ACC112 (cell line): ENCODE measurements around the gene ZFP1.
A peak's percentile ranks its signal among the peaks of the same experiment; 100 is the strongest.

Experiments
- H2AFZ ChIP-seq: fragments of 200-600 bp; sonication (generic); one replicate; pipeline ENCODE4 v1.6.0; 2017; ENCODE audit warnings: antibody characterized with exemption, low read length; ENCODE audit not compliant: unreplicated experiment
- H3K27ac ChIP-seq: fragments of 200-600 bp; sonication (generic); 2 replicates; pipeline ENCODE4 v1.5.1; 2014; ENCODE audit warnings: low read depth, mild to moderate bottlenecking, antibody characterized with exemption, low read length, moderate library complexity
- H3K27me3 ChIP-seq: fragments of 200-600 bp; sonication (generic); 2 replicates; pipeline ENCODE4 v1.6.1; 2014; ENCODE audit warnings: mild to moderate bottlenecking, antibody characterized with exemption, low read length, moderate library complexity, mixed read lengths; ENCODE audit not compliant: insufficient read depth
- H3K36me3 ChIP-seq: fragments of 200-600 bp; sonication (generic); 2 replicates; pipeline ENCODE4 v1.6.1; 2016; ENCODE audit warnings: mild to moderate bottlenecking, antibody characterized with exemption, low read length, moderate library complexity, mixed read lengths; ENCODE audit not compliant: insufficient read depth
- H3K4me1 ChIP-seq: fragments of 200-600 bp; sonication (generic); one replicate; pipeline ENCODE4 v1.6.1; 2016; ENCODE audit warnings: low read length, mixed read lengths; ENCODE audit not compliant: insufficient read depth, unreplicated experiment, control insufficient read depth
- H3K4me3 ChIP-seq: fragments of 200-600 bp; sonication (generic); 2 replicates; pipeline ENCODE4 v1.5.1; 2014; ENCODE audit warnings: mild to moderate bottlenecking, low read depth, low read length
- H3K79me2 ChIP-seq: fragments of 200-600 bp; sonication (generic); one replicate; pipeline ENCODE4 v1.6.0; 2016; ENCODE audit warnings: low read length; ENCODE audit not compliant: control insufficient read depth, unreplicated experiment, insufficient read depth

ZFP1 gene

DNA sequence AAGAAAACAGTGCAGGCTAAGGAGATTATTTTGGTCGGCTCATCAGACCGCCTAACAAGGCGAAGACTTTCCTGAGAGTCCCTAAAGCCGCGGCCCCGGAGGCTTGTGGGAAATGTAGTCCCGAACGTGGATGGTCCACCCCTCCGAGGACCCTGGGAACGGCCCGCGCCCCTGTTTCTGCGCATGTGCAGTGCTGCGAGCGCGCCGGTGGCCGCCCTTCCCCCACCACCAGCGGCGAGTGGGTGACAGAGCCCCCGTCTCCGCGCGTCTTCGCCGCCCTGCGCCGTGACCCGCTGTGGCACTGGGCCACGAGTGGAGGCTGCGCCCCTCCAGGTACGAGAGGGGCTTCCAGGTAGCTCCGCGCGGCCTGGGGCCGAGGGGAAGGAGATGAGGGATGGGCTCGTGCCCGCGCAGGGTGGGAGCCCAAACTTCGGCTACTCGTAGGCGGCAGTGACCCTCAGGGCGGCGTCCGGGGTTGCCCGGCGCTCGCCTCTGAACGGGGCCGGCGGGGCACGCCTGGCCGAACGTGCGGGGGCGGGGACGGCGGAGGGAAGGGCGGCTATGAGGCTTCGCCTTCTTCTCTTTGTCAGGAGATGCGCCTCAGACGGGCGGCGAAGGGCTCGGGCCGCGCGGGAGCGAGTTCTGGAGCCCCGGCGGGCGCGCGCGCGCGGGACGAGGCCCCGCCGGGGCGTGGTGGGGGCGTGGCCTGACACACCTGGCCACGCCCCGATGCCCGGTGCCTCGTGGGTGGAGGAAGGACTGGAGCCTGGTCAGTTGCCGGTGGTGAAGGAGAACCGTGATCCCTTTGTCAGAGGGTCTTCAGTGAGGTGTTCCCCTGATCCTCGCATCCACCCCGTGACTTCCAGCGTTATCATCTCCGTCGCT lies at the start of gene ZFP1:
Gene ZFP1, plus strand, starts transcription at position 214 of the 885 bp plus-strand sequence. CDS start 4,428 bp downstream, outside the sequence.
- Histone ChIP-seq H3K36me3 (peaks cover 21% of the 10 kb centered on the region), H2AFZ (peak within 1 kb of the TSS; percentile 88)

DNA sequence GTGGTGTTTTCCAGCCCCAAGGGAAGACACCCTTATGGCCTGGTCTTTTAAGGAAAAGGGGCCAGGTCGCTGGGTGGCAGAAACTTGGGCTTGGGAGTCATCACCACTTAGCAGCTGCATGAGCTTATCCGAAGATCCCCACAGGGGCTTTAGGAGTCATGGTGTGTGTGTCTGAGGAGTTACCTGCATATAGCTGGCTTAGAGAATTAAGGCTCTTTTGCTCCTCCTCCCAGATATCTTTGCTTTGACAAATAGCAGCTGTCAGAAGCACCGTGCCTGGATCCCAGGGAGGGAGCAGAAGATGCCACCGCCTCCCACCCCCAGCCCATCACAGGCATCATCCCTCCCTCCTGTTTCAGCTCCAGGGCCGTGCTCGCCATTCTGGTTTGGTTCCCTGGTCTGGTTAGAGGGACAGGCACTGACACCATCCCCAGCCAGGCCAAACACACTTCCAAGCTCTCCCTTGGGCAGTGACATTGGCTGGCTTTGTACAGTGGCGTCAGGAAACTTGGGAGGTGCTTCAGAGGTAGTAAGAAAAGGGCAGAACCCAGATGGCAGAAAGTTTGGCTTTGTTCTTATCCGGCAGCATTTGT lies 49.2 kb upstream of the ZFP1 start:
- Histone ChIP-seq H3K36me3 (no peaks in the 10 kb centered on the region; the same call in 1 of the 2 replicates), H3K4me3 (no peak overlapping the region), H3K79me2 (no peaks in the 10 kb centered on the region), H3K27me3 (no peaks in the 10 kb centered on the region), H2AFZ (no peak overlapping the region), H3K4me1 (peaks cover 11% of the 10 kb centered on the region), H3K27ac (no peak overlapping the region)

More for the DNA sequence above, at the start of gene ZFP1:
- H3K79me2 ChIP-seq, result peaks cover 8% of the 10 kb centered on the region
- no peaks in the 10 kb centered on the region for H3K4me1 ChIP-seq
- H3K4me3 ChIP-seq, result peak within 1 kb of the TSS; percentile 91
- no peaks in the 10 kb centered on the region for H3K27me3 ChIP-seq
- H3K27ac ChIP-seq, result peak within 1 kb of the TSS; percentile 78

DNA sequence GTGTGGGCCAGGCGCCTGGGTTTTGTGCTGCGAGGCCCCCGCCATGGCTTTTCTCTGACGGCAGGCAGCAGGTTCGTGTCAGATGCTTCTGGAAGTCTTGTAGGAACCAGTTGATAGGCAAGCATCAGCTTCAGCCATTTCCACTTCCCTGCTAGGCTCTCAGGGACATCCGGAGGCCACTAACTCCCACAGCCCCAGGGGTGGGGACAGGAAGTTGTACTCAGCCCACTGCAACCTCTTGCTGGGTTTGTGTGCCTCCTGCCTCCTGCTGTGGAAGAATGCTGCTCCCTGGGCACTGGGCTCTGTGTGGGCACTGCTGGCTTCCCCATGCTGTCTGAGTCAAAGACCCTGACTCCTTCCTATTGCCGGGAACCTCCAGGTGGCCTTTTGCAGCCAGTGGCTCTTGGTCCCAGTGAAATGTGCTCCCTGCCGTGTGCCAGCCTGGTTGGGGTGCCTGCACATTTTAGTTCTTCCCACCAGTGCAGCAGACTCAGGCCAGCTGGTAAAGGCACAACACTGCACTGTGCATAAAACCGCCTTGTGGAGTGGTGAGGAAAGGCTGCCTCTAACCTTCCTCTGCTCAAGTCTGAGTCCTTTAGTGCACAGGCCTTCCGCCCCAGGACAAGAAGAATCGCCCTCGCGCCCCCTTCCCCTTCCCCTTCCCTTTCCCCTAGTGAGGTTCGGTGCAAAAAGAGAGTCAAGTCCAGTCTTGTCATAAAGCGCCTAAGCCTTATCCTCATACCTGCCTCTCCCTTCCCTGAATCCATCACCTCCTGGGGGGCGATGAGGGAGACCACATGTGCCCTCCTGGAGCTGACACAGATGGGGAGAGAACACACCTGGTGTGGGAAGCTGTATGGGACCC lies 48.4 kb upstream of the ZFP1 start:
- Histone ChIP-seq H3K36me3 (peaks cover 3% of the 10 kb centered on the region), H3K79me2 (no peaks in the 10 kb centered on the region), H2AFZ (no peak overlapping the region), H3K27ac (no peak overlapping the region), H3K4me1 (peaks cover 11% of the 10 kb centered on the region), H3K27me3 (no peaks in the 10 kb centered on the region), H3K4me3 (no peak overlapping the region)

DNA sequence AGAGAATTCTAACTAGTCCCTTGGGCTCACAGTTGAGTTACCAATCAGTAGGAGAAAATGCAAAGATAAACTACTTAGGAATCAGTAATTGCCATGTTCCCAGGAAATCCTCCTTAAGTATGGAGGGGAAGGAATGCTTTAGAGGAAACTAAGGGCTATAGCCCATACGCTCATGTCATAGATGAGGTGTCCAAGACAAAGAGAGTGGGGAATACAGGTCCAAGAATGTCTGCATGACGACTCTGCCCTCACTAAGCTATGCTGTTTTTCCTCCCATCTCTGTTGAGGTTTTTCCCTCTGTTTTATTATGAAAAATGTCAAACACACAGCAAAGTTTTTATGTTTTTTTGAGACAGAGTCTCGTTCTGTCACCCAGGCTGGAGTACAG lies 47.7 kb upstream of the ZFP1 start:
- Histone ChIP-seq H3K36me3 (peaks cover 3% of the 10 kb centered on the region), H3K79me2 (no peaks in the 10 kb centered on the region), H3K4me3 (no peak overlapping the region), H3K27ac (no peak overlapping the region), H2AFZ (no peak overlapping the region), H3K27me3 (no peaks in the 10 kb centered on the region), H3K4me1 (peaks cover 17% of the 10 kb centered on the region)

DNA sequence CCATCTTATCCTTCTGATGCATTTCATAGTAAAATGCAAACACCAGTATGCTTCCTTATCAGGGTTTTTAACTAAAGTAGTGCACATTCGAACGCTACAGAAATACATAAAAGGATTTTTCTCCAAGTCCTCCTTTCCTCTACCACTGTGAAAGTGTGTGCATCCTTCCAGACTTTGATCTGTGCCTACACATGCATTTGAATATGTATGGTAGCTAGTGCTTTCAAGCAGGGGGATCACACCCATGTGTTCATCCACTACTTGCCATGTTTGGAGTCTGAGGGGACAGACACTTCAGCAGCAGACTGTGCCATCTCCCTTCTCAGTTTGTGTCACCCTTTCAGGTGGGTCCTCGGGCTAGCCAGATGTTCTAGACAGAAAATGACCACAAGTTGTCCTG lies 46.7 kb upstream of the ZFP1 start:
- H3K4me1 ChIP-seq, result peaks cover 17% of the 10 kb centered on the region
- peaks cover 3% of the 10 kb centered on the region for H3K36me3 ChIP-seq
- H2AFZ ChIP-seq, result no peak overlapping the region

DNA sequence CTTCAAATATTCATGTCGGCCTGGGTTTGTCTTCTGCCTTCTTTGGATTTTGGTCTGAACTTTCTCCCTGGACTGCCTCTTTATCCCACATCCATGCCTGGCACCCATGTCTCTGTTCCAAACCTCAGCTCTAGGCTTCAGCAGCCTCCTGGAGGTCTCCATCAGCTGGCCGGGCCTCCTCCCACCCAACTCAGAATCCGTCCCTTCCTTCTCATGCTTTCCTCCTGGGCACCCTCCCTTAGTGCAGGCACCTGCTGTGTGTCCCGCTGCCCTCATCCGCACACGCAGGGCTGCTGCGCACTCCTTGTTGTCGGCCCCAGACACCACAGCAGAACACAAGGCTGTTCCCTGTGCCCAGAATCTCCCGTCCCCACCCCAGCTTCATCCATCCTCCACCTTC lies 45.7 kb upstream of the ZFP1 start:
- no peaks in the 10 kb centered on the region for H3K79me2 ChIP-seq

More for the DNA sequence above, 46.7 kb upstream of the ZFP1 start:
- no peaks in the 10 kb centered on the region for H3K27me3 ChIP-seq
- H3K79me2 ChIP-seq, result no peaks in the 10 kb centered on the region
- no peak overlapping the region for H3K4me3 ChIP-seq
- no peak overlapping the region for H3K27ac ChIP-seq

DNA sequence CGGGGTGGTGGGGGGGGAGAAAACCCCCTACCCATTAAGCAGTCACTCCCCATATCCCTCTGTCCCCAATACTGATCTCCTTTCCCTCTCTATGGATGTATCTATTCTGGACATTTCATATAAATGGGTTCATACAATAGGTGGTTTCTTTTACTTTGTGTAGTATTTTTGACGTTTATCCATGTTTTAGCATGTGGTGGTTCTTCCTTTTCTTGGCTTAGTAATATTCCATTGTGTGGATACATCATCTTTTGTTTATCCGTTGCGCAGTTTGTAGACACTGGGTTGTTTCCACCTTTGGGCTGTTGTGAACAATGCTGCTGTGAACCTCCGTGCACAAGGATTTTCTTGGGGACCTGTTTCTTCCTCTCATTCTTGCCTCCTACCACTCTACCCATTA lies 44.3 kb upstream of the ZFP1 start:
- Histone ChIP-seq H3K27me3 (no peaks in the 10 kb centered on the region), H2AFZ (no peak overlapping the region), H3K36me3 (peaks cover 3% of the 10 kb centered on the region), H3K27ac (no peak overlapping the region), H3K79me2 (no peaks in the 10 kb centered on the region), H3K4me3 (no peak overlapping the region), H3K4me1 (peaks cover 32% of the 10 kb centered on the region)

More for the DNA sequence above, 45.7 kb upstream of the ZFP1 start:
- H3K27me3 ChIP-seq, result no peaks in the 10 kb centered on the region
- H3K4me3 ChIP-seq, result no peak overlapping the region
- H3K36me3 ChIP-seq, result peaks cover 3% of the 10 kb centered on the region
- no peak overlapping the region for H2AFZ ChIP-seq
- no peak overlapping the region for H3K27ac ChIP-seq
- peaks cover 21% of the 10 kb centered on the region for H3K4me1 ChIP-seq

DNA sequence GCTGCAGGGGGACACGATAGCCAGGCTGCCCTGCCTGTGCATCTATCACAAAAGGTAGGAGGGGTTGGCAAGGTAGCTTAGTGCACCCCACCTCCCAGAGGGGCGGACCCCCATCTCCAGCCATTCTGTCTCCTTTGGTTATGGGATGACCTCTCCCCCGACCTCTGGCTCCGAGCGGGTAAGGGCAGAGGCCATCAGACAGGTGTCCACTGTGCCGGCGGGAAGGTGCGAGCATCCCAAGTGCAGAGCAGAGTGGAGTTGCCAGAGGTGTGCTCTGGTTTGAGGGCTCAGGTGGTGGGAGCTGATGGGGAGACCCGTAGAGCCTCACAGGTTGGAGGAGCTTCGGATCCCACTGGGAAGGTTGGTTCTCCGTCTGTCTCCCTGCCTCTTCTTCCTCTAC lies 43.5 kb upstream of the ZFP1 start:
- no peaks in the 10 kb centered on the region for H3K79me2 ChIP-seq
- no peaks in the 10 kb centered on the region for H3K27me3 ChIP-seq
- no peak overlapping the region for H2AFZ ChIP-seq
- H3K4me1 ChIP-seq, result peaks cover 32% of the 10 kb centered on the region
- peaks cover 3% of the 10 kb centered on the region for H3K36me3 ChIP-seq
- H3K27ac ChIP-seq, result no peak overlapping the region
- no peak overlapping the region for H3K4me3 ChIP-seq

DNA sequence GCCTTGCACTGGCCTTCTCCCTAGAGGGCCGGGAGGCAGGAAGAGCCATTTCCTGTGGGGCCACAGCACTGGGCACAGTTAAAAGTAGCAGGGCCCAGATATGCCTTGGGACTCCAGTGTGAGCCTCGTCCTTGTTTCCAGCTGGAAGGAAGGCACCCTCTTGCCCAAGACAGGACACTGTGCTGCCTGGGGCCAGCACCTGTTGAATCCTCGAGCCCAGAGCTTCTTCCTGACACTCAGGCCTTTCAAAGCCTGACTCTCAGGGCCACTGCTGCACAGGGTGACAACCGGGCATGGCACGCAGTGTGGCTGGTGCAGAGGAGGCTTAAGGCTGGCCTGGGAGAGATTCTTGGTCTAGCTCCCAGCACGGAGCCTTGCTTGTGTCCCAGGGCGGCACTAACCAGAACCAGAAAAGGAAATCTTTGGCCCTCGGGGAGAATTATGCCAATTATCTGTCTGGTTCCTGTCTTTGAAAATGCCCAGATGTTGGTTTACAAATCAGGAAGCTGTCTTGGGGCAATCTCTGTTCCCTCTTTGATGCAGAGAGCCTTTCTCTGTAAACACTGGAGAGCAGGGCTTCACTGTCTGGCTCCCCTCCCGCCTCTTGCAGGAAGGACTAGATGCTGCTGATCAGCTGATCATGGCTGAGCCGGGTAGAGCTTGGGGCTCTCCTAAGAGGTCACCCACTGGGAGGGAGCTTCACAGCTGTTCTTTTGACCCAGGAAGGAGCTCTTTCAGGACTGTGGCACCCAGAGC lies 42.8 kb upstream of the ZFP1 start:
- peaks cover 3% of the 10 kb centered on the region for H3K36me3 ChIP-seq
- no peak overlapping the region for H3K27ac ChIP-seq

More for the DNA sequence above, 42.8 kb upstream of the ZFP1 start:
- H3K27me3 ChIP-seq, result no peaks in the 10 kb centered on the region
- H3K79me2 ChIP-seq, result no peaks in the 10 kb centered on the region
- peaks cover 36% of the 10 kb centered on the region for H3K4me1 ChIP-seq
- H2AFZ ChIP-seq, result no peak overlapping the region
- H3K4me3 ChIP-seq, result no peak overlapping the region
